ENCODE measurements around the gene MMEL1. TPM values are rescaled to one million over a fixed set of nuclear protein-coding genes. Genes with fewer than 3 reads are reported as not detected.
"Not testable (repeated sequence)": the region's sequence is repeated elsewhere in the genome, so short reads cannot be mapped to it uniquely, and the experiment has no call there.

MMEL1 gene
- total RNA-seq, 2 experiments from 2014 or later: 0.67 to 1.8 TPM

- no peaks in the 10 kb centered on the region for H3K27me3 ChIP-seq (ENCODE audit: control insufficient read depth in 1 of 2, insufficient read depth in 2 of 2, low read length in 2 of 2)
- Mint-ChIP-seq H3K36me3 (ENCODE audit: low read depth) (no peaks in the 10 kb centered on the region), H3K9me3 (no peaks in the 10 kb centered on the region), H3K27ac (no peak overlapping the region), H3K27me3 (no peaks in the 10 kb centered on the region), H3K4me3 (no peak overlapping the region), H3K4me1 (ENCODE audit: low read depth) (peaks cover 7% of the 10 kb centered on the region)
- no peaks in the 10 kb centered on the region for H3K4me1 ChIP-seq (ENCODE audit: insufficient read depth, low read length)
- no peak for DNase-seq
- H3K9me3 ChIP-seq (ENCODE audit: control insufficient read depth in 1 of 2, insufficient read depth in 1 of 2, low read length in 2 of 2): peaks cover 0 to 6% of the 10 kb centered on the region in 2 experiments
- no peak for ATAC-seq (ENCODE audit: poor library complexity)
- TF ChIP-seq CTCF (IDR thresholded peaks at IDR 0.05): no peak
- intact Hi-C loops (cut with DNase I, micrococcal nuclease): no loop called here
- no peak overlapping the region for H3K27ac ChIP-seq (ENCODE audit: low read depth in 1 of 2, low read length in 2 of 2)
- no peaks in the 10 kb centered on the region for H3K36me3 ChIP-seq (ENCODE audit: insufficient read depth, low read length)
- POLR2A ChIA-PET: interaction anchor here (1.0 to 1.3 kb wide), 2 partner anchors 13 to 17 kb away, joined by 3 to 6 read pairs; partner anchors contain the start of genes PRXL2B and TNFRSF14
- CTCF ChIA-PET: no interaction called here
- H3K4me3 ChIP-seq (ENCODE audit: low read length): no peak overlapping the region
These were observed 63.8 kb downstream of the MMEL1 start for GRCh38 chr1:2569060-2569459.

DNA sequence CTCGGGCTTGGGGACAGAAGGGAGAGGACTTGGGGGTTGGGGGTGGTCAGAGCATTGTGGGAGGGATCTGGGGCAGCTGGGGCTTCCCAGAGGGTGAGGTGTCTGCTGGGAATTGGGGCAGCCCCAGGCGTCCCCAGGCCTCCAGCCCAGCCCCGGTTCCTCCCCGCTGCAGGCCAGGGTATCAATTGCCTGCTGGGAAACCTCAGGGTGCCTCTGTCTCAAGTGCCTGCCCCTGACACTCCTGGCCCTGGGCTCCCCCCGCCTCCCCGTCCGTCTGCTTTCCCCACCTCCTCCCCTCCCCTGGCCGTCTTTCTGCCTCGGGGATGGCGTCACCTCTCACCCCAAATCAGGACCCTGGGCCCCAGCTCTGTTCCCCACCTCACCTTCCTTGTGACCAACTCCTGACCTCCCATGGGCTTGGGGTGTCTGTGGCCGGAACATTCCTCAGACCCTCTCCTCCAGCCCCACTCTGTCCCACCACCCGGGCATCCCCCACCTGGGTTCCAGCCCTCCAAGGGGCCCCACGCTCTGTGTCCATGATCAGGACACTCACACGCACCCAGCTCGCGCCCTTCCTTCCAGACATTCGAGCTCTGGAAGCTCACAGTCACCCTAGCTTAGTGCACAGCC is 64.5 kb downstream of the MMEL1 start:
- H3K4me1 ChIP-seq (ENCODE audit: insufficient read depth, low read length); intact Hi-C loops (cut with DNase I, micrococcal nuclease); H3K27me3 ChIP-seq (ENCODE audit: control insufficient read depth in 1 of 2, insufficient read depth in 2 of 2, low read length in 2 of 2); ATAC-seq (ENCODE audit: poor library complexity); H3K36me3 ChIP-seq (ENCODE audit: insufficient read depth, low read length); H3K9me3 Mint-ChIP-seq; CTCF ChIA-PET; H3K27ac ChIP-seq (ENCODE audit: low read depth in 1 of 2, low read length in 2 of 2); H3K27me3 Mint-ChIP-seq; H3K4me3 Mint-ChIP-seq; H3K36me3 Mint-ChIP-seq (ENCODE audit: low read depth); H3K9me3 ChIP-seq (ENCODE audit: control insufficient read depth in 1 of 2, insufficient read depth in 1 of 2, low read length in 2 of 2); H3K27ac Mint-ChIP-seq; H3K4me3 ChIP-seq (ENCODE audit: low read length); DNase-seq; POLR2A ChIA-PET; H3K4me1 Mint-ChIP-seq (ENCODE audit: low read depth): not testable (repeated sequence)

- peaks cover 14% of the 10 kb centered on the region for H3K36me3 ChIP-seq (ENCODE audit: insufficient read depth, low read length)
- H3K27me3 ChIP-seq (ENCODE audit: control insufficient read depth in 1 of 2, insufficient read depth in 2 of 2, low read length in 2 of 2): no peaks in the 10 kb centered on the region
- no peaks in the 10 kb centered on the region for H3K9me3 Mint-ChIP-seq
- H3K4me1 ChIP-seq (ENCODE audit: insufficient read depth, low read length): peaks cover under 1% of the 10 kb centered on the region
- H3K4me1 Mint-ChIP-seq (ENCODE audit: low read depth): no peaks in the 10 kb centered on the region
- no peak for TF ChIP-seq CTCF (IDR thresholded peaks at IDR 0.05)
- DNase-seq (no peak), ATAC-seq (ENCODE audit: poor library complexity) (no peak)
- H3K9me3 ChIP-seq (ENCODE audit: control insufficient read depth in 1 of 2, insufficient read depth in 1 of 2, low read length in 2 of 2): no peaks in the 10 kb centered on the region
- ChIA-PET CTCF (no interaction called here), POLR2A (no interaction called here)
- H3K4me3 Mint-ChIP-seq: no peak overlapping the region
- no peak overlapping the region for H3K27ac Mint-ChIP-seq
- H3K4me3 ChIP-seq (ENCODE audit: low read length): no peak overlapping the region
- intact Hi-C loops (cut with DNase I, micrococcal nuclease): no loop called here
- peaks cover 4% of the 10 kb centered on the region for H3K36me3 Mint-ChIP-seq (ENCODE audit: low read depth)
- no peak overlapping the region for H3K27ac ChIP-seq (ENCODE audit: low read depth in 1 of 2, low read length in 2 of 2)
- no peaks in the 10 kb centered on the region for H3K27me3 Mint-ChIP-seq
These were observed 65.6 kb downstream of the MMEL1 start for GRCh38 chr1:2567083-2567679.
